NB4 (cell line): ENCODE data around the gene FAM8A1.
"Not testable (repeated sequence)": the region's sequence is repeated elsewhere in the genome, so short reads cannot be mapped to it uniquely, and the experiment has no call there.

Source experiments
- DNase-seq: peaks from one replicate; pipeline ENCODE4 v3.0.0; 2010; ENCODE audit warnings: low read depth
- H3K4me3 ChIP-seq: one replicate; pipeline ENCODE4 v1.5.1; 2011; ENCODE audit warnings: mild to moderate bottlenecking, low read depth, low read length, moderate library complexity
- MAX ChIP-seq: IDR thresholded peaks from 2 replicates; pipeline ENCODE4 v1.6.1; 2011; ENCODE audit warnings: low read depth, low read length
- MYC ChIP-seq: IDR thresholded peaks from 2 replicates; pipeline ENCODE4 v1.6.1; 2011; ENCODE audit warnings: low read depth, low read length
- POLR2A ChIP-seq: IDR thresholded peaks from 2 replicates; pipeline ENCODE4 v1.6.1; 2011; ENCODE audit warnings: mild to moderate bottlenecking; ENCODE audit not compliant: insufficient read length; ENCODE audit errors: extremely low read depth
- TF ChIP-seq, protein P1 (sequence below): IDR thresholded peaks from one replicate; pipeline ENCODE4 v1.5.1; 2012; ENCODE audit warnings: low read depth, low read length

FAM8A1 gene

GRCh38 chr6:17585766-17586490 is 14.2 kb upstream of the FAM8A1 start:
- TF ChIP-seq MAX, result no peak
- TF ChIP-seq, protein P1, sequence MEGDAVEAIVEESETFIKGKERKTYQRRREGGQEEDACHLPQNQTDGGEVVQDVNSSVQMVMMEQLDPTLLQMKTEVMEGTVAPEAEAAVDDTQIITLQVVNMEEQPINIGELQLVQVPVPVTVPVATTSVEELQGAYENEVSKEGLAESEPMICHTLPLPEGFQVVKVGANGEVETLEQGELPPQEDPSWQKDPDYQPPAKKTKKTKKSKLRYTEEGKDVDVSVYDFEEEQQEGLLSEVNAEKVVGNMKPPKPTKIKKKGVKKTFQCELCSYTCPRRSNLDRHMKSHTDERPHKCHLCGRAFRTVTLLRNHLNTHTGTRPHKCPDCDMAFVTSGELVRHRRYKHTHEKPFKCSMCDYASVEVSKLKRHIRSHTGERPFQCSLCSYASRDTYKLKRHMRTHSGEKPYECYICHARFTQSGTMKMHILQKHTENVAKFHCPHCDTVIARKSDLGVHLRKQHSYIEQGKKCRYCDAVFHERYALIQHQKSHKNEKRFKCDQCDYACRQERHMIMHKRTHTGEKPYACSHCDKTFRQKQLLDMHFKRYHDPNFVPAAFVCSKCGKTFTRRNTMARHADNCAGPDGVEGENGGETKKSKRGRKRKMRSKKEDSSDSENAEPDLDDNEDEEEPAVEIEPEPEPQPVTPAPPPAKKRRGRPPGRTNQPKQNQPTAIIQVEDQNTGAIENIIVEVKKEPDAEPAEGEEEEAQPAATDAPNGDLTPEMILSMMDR, result peak; percentile 2
- TF ChIP-seq MYC, result no peak
- DNase-seq, result peak; percentile 38
- H3K4me3 ChIP-seq, result no peak overlapping the region

DNA sequence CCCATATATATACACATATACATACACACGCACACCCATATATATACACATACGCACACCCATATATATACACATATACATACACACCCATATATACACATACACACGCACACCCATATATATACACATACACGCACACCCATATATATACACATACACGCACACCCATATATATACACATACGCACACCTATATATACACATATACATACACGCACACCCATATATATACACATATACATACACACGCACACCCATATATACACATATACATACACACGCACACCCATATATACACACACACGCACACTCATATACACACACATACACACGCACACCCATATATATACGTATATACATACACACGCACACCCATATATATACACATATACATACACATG is 13.5 kb upstream of the FAM8A1 start:
- not testable (repeated sequence) for DNase-seq, H3K4me3 ChIP-seq

DNA sequence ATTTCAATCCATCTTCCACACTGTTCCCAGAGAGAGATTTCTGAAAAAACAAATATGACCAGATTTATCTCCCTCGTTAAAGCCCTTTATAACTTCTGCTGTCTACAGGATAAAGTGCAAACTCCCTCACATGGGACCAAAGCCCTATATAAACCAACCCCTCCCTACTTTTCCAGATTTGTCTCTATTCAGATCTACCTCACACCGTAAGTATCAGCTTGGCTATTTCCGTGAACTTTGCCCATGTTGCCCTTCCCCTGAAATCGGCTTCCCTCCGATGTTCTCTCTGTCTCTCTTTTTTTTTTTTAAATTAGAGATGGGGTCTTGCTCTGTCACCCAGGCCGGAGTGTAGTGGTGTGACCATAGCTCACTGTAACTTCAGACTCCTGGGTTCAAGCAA is 12.1 kb upstream of the FAM8A1 start:
- TF ChIP-seq, protein P1, result no peak
- TF ChIP-seq POLR2A (no peak), MYC (no peak), MAX (no peak)
- no peak overlapping the region for H3K4me3 ChIP-seq
- DNase-seq, result no peak

DNA sequence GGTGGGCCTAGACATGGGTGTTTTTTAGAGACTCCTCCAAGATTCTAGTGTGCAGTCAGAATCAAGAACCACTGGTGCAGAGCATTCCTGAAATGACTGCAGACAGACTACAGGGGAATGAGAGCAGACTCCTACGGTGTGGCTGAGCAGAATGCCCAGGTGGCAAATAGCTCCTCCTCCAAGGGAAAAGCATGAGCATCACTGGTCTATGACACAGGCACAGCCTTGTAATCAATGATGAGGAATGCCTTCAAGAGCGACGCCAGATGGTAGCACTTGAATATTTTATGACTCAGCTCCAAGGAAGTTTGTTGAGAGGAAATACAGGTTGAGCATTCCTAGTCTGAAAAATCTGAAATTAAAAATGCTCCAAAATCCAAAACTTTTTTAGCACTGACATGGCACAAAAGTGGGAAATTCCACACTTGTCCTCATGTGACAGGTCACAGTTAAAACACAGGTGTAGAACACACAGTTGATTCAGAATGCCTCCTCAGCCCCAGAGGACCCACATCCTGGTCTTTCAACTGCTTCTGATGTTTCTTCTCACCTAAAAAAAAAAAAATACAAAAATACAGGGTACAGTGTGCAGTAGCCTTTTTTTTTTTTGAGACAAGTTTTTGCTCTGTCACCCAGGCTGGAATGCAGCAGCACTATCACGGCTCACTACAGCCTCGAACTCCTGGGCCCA is 10.6 kb upstream of the FAM8A1 start:
- no peak for DNase-seq
- H3K4me3 ChIP-seq, result no peak overlapping the region
- TF ChIP-seq POLR2A, result no peak
- no peak for TF ChIP-seq MYC
- TF ChIP-seq, protein P1, result no peak
- no peak for TF ChIP-seq MAX

- TF ChIP-seq MYC, result no peak
- no peak for TF ChIP-seq POLR2A
- TF ChIP-seq MAX, result no peak
- TF ChIP-seq, protein P1, result no peak
- no peak overlapping the region for H3K4me3 ChIP-seq
- no peak for DNase-seq
Observed at GRCh38 chr6:17591287-17591686, 8.8 kb upstream of the FAM8A1 start.

GRCh38 chr6:17593246-17593645 is 6.9 kb upstream of the FAM8A1 start:
- no peak for DNase-seq
- TF ChIP-seq MYC (no peak), MAX (no peak), POLR2A (no peak)
- TF ChIP-seq, protein P1, result no peak

More at GRCh38 chr6:17593246-17593645, 6.9 kb upstream of the FAM8A1 start:
- H3K4me3 ChIP-seq, result no peak overlapping the region
